Skeletal muscle tissue (tissue), 4 donors: Measurements from ENCODE around the gene DDX52. TPM values are rescaled to one million over a fixed set of nuclear protein-coding genes. Genes with fewer than 3 reads are reported as not detected.
"Not testable (repeated sequence)": the region's sequence is repeated elsewhere in the genome, so short reads cannot be mapped to it uniquely, and the experiment has no call there.

Experiments used
- H3K27ac ChIP-seq: one replicate; pipeline ENCODE4 v1.7.0; 2013; ENCODE audit warnings: mild to moderate bottlenecking, low read depth, low read length, inconsistent platforms
- H3K27me3 ChIP-seq, 3 donors: one replicate each; pipeline ENCODE4 v1.7.0; 2013; ENCODE audit warnings: low read length in 3 of 3; ENCODE audit not compliant: control insufficient read depth in 3 of 3, insufficient read depth in 3 of 3
- H3K36me3 ChIP-seq, 3 donors: one replicate each; pipeline ENCODE4 v1.7.0; 2013; ENCODE audit warnings: low read length in 3 of 3; ENCODE audit not compliant: control insufficient read depth in 3 of 3, insufficient read depth in 3 of 3
- H3K4me1 ChIP-seq, 3 donors: one replicate each; pipeline ENCODE4 v1.7.0; 2013; ENCODE audit warnings: low read length in 3 of 3, mild to moderate bottlenecking in 3 of 3; ENCODE audit not compliant: control insufficient read depth in 3 of 3, insufficient read depth in 3 of 3
- H3K4me3 ChIP-seq, 3 donors: one replicate each; pipeline ENCODE4 v1.7.0; 2013; ENCODE audit warnings: low read length in 3 of 3
- H3K9ac ChIP-seq, 3 donors: one replicate each; pipeline ENCODE4 v1.7.0; 2013; ENCODE audit warnings: low read length in 3 of 3, mild to moderate bottlenecking in 3 of 3, moderate library complexity in 2 of 3, low read depth in 1 of 3
- H3K9me3 ChIP-seq, 3 donors: one replicate each; pipeline ENCODE4 v1.7.0; 2013; ENCODE audit warnings: low read length in 3 of 3; ENCODE audit not compliant: control insufficient read depth in 3 of 3
- total RNA-seq: library from RNA; depleted of rRNA; stranded (reverse); fragments of >200 nt; gene quantifications from one replicate; pipeline ENCODE4 v1.2.3, GENCODE V29; 2014
- donor health status: Osteomylitis.

Gene DDX52
- total RNA-seq, 1 donor from 2014 or later = 21.4 TPM

DNA sequence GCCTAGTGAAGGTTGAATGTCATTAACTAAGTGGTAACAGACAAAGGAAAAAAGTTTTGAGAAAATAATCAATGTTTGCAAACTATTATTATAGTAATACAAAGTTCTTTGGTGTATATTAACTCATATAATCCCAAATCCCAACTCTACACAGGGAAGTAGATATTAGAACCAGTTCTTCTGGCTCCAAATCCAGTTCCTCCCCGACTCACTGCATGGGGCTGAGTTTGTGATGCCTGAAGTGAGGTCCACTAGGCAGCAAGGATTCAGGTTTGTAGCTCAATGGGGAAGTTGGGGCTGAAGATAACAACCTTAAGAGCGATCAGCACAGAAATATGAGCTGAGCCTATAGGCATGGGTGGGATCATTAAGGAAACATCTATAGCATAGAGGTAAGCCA lies 28.4 kb downstream of the DDX52 start:
- Histone ChIP-seq H3K4me1 (peaks cover 0 to 1% (median 0%) of the 10 kb centered on the region in 3 donors), H3K27ac (no peak overlapping the region), H3K9ac (no peak overlapping the region), H3K27me3 (no peaks in the 10 kb centered on the region), H3K9me3 (no peaks in the 10 kb centered on the region), H3K36me3 (peaks cover 6 to 42% (median 34%) of the 10 kb centered on the region in 3 donors), H3K4me3 (no peak overlapping the region)

GRCh38 chr17:37614391-37614790 lies 28.9 kb downstream of the DDX52 start:
- peaks cover 6 to 40% (median 30%) of the 10 kb centered on the region in 3 donors for H3K36me3 ChIP-seq
- H3K9ac ChIP-seq = no peak overlapping the region

DNA sequence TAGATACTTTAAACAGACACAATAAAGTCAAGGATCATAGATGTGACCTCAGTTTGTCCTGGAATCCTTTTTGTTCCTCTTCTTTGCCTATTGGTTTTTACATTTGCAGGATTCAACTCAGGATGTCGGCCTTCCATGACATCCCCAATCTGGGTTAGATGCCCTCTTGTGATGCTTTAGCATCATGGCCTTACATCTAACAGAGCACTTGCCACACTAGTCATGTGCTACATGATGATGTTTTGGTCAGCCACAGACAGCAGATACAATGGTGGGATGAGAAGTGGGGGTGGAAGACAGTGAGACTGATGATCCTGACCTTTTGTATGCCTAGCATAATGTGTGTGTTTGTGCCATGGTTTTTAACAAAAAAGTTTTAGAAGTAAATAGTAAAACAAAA lies 32.3 kb downstream of the DDX52 start:
- H3K4me3 ChIP-seq = no peak overlapping the region
- peaks cover 5 to 7% (median 7%) of the 10 kb centered on the region in 3 donors for H3K4me1 ChIP-seq
- no peaks in the 10 kb centered on the region for H3K9me3 ChIP-seq
- no peaks in the 10 kb centered on the region for H3K27me3 ChIP-seq
- H3K9ac ChIP-seq = no peak overlapping the region
- no peak overlapping the region for H3K27ac ChIP-seq
- peaks cover 6 to 23% (median 16%) of the 10 kb centered on the region in 3 donors for H3K36me3 ChIP-seq

More at GRCh38 chr17:37614391-37614790, 28.9 kb downstream of the DDX52 start:
- Histone ChIP-seq H3K9me3 (no peaks in the 10 kb centered on the region), H3K4me1 (peaks cover 0 to 3% (median 0%) of the 10 kb centered on the region in 3 donors), H3K27me3 (no peaks in the 10 kb centered on the region), H3K4me3 (no peak overlapping the region), H3K27ac (no peak overlapping the region)

DNA sequence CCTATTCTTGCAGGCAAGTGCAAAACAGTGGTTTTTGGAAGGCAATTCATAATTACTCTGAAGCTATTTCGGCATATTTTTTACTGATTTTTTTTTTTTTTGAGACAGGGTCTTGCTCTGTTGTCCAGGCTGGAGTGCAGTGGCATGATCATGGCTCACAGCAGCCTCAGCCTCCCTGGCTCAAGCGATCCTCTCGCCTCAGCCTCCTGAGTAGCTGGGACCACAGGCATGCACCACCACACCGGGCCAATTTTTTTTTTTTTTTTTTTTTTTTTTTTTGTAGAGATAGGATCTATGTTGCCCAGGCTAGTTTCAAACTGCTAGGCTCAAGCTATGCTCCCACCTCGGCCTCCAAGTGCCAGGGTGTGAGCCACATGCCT lies 33.2 kb downstream of the DDX52 start:
- not testable (repeated sequence) for H3K9me3 ChIP-seq, H3K4me1 ChIP-seq, H3K27me3 ChIP-seq
- H3K9ac ChIP-seq = peak overlapping the region; percentile 81 to 97 (median 96)
- H3K4me3 ChIP-seq = peak overlapping the region; percentile 70 to 85 (median 74)
- peak overlapping the region; percentile 95 for H3K27ac ChIP-seq
- peaks cover 6 to 21% (median 14%) of the 10 kb centered on the region in 3 donors for H3K36me3 ChIP-seq

DNA sequence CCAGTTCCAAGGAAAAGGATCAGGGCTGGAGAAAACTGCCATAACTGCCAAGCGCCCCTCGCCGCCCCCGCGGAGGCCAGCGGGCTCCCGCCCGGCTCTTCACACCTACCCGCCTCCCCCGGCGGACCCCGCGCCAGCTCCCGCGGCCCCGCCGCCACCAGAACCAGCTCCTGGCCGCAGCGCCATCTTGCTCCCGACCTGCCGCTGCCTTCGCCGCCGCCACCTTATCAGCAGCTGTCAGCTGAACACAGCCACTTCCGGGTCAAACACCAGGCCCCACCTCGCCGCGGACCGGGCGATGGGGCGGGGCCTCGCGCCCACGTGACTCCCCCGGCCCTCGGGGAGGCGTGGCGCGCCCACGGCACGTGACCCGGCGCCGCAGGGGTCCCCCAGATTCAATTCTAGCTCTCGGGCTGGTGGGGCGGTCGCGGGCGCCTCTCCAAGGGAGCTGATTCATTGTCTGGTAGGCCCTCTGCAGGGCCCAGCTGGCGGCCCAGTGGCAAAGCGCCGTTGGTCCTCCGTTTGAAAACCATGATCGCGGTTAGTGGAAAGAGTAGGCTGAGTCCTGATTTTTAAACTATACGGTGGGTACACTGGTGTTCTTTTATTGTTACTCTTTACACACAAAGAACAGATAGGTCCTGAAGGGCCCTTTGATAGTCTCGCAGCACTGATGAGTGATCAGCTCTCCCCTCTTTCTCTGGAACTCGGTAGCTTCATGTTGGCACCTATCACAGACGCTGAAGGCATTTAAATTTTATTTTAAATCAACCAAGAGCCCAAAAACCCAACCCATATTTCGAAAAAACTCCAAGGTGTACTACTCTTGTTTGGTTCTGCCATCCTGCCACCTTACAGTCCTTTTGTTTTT lies 33.8 kb downstream of the DDX52 start, which contains the start of gene SYNRG:
TSS of gene SYNRG (minus strand) at position 249 of the 871 bp plus-strand sequence. CDS start at position 186, 63 bp downstream.
- Histone ChIP-seq H3K4me3 (peak within 1 kb of the TSS; percentile 81 to 89 (median 85)), H3K9me3 (no peaks in the 10 kb centered on the region), H3K27ac (peak within 1 kb of the TSS; percentile 95), H3K27me3 (no peaks in the 10 kb centered on the region), H3K9ac (peak within 1 kb of the TSS; percentile 86 to 97 (median 96)), H3K4me1 (peaks cover 7 to 10% (median 7%) of the 10 kb centered on the region in 3 donors), H3K36me3 (peaks cover 3 to 15% (median 9%) of the 10 kb centered on the region in 3 donors)

GRCh38 chr17:37608351-37609169 lies 34.7 kb downstream of the DDX52 start:
- H3K4me1 ChIP-seq = peaks cover 7 to 13% (median 7%) of the 10 kb centered on the region in 3 donors
- peak overlapping the region; percentile 81 to 89 (median 85) for H3K4me3 ChIP-seq
- peak overlapping the region; percentile 95 for H3K27ac ChIP-seq
- H3K9me3 ChIP-seq = no peaks in the 10 kb centered on the region
- peaks cover 2 to 8% (median 2%) of the 10 kb centered on the region in 3 donors for H3K36me3 ChIP-seq
- H3K9ac ChIP-seq = peak overlapping the region; percentile 86 to 97 (median 96)
- H3K27me3 ChIP-seq = no peaks in the 10 kb centered on the region

- Histone ChIP-seq H3K27ac (no peak overlapping the region), H3K4me3 (peak overlapping the region; percentile 81 to 89 (median 85)), H3K36me3 (peaks cover 0 to 3% (median 2%) of the 10 kb centered on the region in 3 donors), H3K9ac (peak overlapping the region in 2 of 3 donors; percentile 86 to 97), H3K27me3 (no peaks in the 10 kb centered on the region), H3K4me1 (peaks cover 7 to 13% (median 7%) of the 10 kb centered on the region in 3 donors), H3K9me3 (no peaks in the 10 kb centered on the region)
Measured at GRCh38 chr17:37607637-37608331, 35.5 kb downstream of the DDX52 start.

GRCh38 chr17:37605813-37606505 lies 37.3 kb downstream of the DDX52 start:
- Histone ChIP-seq H3K9ac (no peak overlapping the region), H3K27me3 (no peaks in the 10 kb centered on the region), H3K27ac (no peak overlapping the region), H3K9me3 (no peaks in the 10 kb centered on the region), H3K36me3 (no peaks in the 10 kb centered on the region), H3K4me3 (no peak overlapping the region), H3K4me1 (peaks cover 7 to 13% (median 7%) of the 10 kb centered on the region in 3 donors)

DNA sequence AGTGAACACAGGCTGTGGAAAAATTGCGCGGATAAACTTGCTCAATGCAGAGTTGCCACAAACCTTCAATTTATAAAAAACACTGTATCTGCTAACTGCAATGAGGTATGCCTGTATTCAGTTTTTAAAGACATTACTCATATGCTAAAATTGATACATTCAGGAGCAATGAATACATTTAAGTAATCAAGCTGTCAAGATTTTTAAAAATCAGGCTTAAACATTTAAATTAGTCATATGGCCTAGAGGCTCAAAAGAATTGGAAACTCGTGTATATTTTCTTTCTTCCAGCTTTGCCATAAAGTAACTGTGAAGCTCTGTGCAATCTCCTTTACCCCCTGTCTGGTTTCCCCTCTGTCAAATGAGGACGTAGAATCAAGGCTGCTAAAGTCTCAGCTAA lies 38.2 kb downstream of the DDX52 start:
- Histone ChIP-seq H3K4me3 (no peak overlapping the region), H3K27me3 (no peaks in the 10 kb centered on the region), H3K9me3 (no peaks in the 10 kb centered on the region), H3K27ac (no peak overlapping the region), H3K9ac (no peak overlapping the region), H3K36me3 (peaks cover 0 to 4% (median 0%) of the 10 kb centered on the region in 3 donors), H3K4me1 (peaks cover 7 to 13% (median 7%) of the 10 kb centered on the region in 3 donors)
